Renal cortex interstitium (tissue), 11 donors: ENCODE measurements around the gene SLU7. TPM values are rescaled to one million over a fixed set of nuclear protein-coding genes. Genes with fewer than 3 reads are reported as not detected.

Source experiments
- DNase-seq, 11 donors: peaks; one replicate each; pipeline ENCODE4 v3.0.0-alpha.2; 2013; ENCODE audit warnings: low read depth in 9 of 11, low spot score in 4 of 11; ENCODE audit errors: extremely low read depth in 1 of 11
- polyA plus RNA-seq, 3 donors: library from polyadenylated mRNA; unstranded; fragments of 120-200 nt; gene quantifications; one replicate each; pipeline ENCODE4 v1.2.1, GENCODE V29; 2013; ENCODE audit not compliant: insufficient read length in 3 of 3

The SLU7 gene
- polyA plus RNA-seq, 3 donors = 73.0 to 77.4 (median 75.9) TPM

- no peak for DNase-seq
Observed at GRCh38 chr5:160354666-160355065, 64.2 kb downstream of the SLU7 start.

GRCh38 chr5:160353379-160353778, 65.5 kb downstream of the SLU7 start:
- DNase-seq = no peak

GRCh38 chr5:160352308-160352707, 66.6 kb downstream of the SLU7 start:
- no peak for DNase-seq

Other genes with a start within 250 kb of the SLU7 start
- gene FABP6, start 189.6 kb downstream of the SLU7 start, polyA plus RNA-seq = not detected
- 1 to 10 TPM; 7.8 to 9.7 (median 8.6) TPM for gene CCNJL, start 106.5 kb downstream of the SLU7 start, polyA plus RNA-seq
- 1 to 10 TPM in 2 of 3 donors, under 1 TPM in 1; 0.82 to 2.3 (median 1.3) TPM for gene C1QTNF2, start 48.5 kb downstream of the SLU7 start, polyA plus RNA-seq
- gene FAM200C, start 19.0 kb downstream of the SLU7 start, polyA plus RNA-seq = 10 to 100 TPM; 13.5 to 17.4 (median 16.5) TPM
- gene PTTG1, start 2.8 kb upstream of the SLU7 start, polyA plus RNA-seq = 10 to 100 TPM; 59.6 to 83.6 (median 81.7) TPM